ENCODE results near the gene HOXD8.

The HOXD8 gene

DNA sequence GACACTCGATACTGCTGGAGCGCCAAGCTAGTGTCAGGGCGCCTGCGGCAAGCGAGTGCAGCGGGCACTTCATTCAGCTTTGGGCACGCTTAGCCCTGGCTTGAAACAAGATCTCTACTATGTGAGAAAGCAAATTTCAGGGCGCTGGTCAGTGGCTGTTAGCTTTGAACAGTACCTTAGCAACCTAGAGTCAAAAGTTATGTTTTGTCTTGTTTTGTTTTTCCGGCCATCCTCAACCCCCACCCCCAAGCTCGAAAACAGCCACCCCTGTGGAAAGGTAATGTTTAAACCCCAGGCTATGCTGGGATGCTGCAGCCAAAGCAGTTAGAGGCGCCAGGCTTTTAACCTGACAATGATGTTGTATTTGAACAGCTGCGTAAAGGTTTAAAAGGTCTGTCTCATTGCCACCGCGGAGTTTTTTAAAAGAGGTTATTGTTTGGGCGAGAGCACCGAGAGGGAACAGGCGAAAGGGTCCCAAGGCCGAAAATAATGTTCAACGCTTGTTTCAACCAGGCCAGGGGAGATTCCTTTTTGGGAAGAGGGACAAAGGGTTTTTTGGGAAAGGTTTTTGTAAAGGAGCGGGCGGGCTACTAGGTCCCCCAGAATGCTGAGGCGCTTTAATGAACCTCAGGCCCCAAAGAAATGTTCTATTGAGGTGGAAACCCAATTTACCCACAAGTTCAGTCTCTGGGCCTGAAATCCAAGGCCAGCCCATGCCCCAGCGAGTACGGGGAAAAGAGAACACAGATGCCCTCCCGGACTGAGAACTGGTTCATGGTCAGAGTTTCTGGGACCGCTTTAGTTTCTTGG, 15.2 kb upstream of the HOXD8 start:
- DNase-seq (ENCODE audit: insufficient read length, low spot score): no peak
- FAIRE-seq: no peak

DNA sequence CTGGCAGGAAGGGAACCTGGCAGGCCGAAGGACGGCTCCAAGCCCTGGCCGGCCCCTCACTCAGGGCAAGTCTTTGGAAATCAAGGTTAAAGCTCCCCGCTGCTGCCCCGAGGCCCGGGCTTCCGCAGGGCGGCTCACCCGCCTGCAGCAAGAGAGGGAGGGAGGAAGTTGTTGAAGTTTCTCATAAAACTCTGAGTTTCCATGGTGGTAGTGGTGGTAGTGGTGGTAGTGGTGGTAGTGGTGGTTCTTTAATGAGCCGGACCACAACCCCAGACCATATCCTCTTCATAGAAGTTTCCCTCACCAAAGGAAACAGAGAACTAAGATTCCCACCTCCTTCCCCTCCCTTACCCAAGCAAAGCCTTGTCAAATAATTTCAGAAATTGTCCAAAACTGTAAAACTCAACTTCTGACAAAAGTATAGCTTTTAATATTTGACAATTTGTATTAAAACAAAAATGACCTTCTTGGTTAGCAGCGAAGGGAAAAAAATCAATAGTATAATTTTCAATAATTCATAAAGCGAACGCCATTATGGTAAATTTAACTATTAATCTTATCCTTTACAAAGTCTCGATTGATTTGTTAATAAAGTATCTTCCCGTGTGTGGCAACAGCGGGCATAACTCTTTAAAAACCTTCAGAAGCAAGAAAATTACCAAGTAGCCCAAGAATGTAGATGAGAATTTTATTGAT, 14.4 kb upstream of the HOXD8 start:
- DNase-seq (ENCODE audit: insufficient read length, low spot score) (no peak), FAIRE-seq (no peak)

DNA sequence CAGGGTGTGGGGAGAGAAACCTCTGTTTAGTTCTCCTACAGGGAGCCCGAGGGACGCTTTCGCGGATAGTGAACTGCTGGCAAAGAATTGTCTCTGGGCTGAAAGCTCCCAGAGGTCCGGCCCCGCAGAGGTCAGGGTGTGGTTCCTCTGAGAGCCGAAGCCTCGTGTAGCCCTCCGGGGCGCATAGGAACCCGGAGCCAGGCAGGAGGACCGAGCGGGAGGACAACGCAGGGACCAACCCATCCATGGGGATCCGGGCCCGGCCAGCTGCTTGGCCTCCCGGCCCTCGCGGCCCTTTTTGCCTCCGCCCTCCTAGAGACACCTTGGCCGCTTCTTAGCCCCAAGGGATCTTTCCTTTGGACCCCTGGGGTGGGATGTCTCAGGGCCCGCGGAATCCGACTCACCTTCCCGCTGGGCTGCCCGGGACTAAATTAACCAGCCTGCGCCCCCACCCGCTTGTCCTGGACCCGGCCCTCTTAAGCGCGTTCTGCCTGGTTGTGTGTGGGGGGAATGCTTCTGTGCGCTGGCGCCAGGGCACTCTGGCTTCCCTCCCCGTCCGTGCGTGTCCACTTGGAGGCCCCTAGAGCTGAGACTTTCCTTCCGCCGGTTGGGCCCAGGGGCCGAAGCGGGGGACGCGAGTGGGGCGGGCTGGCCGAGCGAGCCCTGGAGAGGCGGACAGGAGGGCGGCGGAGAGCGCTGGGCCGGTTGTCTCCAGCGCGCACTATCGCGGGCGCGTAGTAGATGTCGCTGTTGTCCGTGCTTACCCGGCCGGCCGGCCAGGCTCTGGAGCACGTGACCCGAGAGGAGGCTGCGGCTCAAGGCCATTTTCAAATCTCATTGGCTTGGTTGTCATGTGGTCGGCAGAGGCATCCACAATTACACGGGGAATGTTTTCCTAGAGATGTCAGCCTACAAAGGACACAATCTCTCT, 13.4 kb upstream of the HOXD8 start, which contains the start of gene HOXD10:
Gene HOXD10, plus strand, starts transcription at position 896 of the 931 bp plus-strand sequence. CDS start 56 bp downstream, outside the sequence.
- DNase-seq (ENCODE audit: insufficient read length, low spot score) (no peak), FAIRE-seq (no peak)

DNA sequence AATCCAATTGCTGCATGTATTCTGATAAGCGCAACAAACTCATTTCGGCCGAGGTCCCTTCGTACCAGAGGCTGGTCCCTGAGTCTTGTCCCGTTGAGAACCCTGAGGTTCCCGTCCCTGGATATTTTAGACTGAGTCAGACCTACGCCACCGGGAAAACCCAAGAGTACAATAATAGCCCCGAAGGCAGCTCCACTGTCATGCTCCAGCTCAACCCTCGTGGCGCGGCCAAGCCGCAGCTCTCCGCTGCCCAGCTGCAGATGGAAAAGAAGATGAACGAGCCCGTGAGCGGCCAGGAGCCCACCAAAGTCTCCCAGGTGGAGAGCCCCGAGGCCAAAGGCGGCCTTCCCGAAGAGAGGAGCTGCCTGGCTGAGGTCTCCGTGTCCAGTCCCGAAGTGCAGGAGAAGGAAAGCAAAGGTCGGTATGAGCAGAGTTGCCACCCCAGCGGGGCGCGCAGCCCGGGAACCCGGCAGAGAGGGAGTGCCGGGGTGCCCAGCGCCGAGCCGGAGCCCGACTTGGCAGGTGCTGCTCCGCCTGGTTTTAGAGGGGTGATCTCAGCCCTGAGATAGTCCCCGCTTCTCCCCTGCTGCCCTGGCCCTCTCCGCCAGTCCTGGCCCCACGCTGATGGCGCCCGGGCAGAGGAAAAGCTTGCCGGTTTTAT, 12.2 kb upstream of the HOXD8 start:
- DNase-seq (ENCODE audit: insufficient read length, low spot score) (no peak), FAIRE-seq (no peak)

DNA sequence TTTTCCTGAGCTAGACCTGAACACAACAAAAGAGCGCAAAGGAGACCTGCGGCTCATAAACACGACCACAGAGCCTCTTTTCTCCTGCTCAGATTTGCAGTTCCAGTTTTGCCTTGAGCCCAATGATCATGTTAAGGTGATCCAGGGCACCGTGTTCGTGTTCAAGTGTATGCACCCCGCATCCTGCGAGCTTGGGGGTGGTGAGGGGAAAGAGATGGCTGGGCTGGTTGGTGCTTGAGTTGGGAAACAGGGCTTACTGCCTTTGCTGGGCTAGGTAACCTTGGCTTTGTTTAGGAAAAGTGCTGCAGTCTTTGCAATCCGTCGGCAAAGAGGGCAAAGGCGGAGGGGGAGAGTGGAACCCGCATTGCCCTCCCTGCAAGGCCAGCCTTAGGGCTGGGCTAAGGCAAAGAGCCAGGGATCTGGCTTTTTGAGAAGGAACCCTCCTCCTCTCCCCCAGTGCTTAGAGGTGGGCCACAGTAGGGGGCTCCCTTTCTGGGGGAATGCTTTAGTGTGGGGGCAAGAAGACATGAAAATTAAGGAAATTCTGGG, 11.6 kb upstream of the HOXD8 start:
- FAIRE-seq (no peak), DNase-seq (ENCODE audit: insufficient read length, low spot score) (no peak)

DNA sequence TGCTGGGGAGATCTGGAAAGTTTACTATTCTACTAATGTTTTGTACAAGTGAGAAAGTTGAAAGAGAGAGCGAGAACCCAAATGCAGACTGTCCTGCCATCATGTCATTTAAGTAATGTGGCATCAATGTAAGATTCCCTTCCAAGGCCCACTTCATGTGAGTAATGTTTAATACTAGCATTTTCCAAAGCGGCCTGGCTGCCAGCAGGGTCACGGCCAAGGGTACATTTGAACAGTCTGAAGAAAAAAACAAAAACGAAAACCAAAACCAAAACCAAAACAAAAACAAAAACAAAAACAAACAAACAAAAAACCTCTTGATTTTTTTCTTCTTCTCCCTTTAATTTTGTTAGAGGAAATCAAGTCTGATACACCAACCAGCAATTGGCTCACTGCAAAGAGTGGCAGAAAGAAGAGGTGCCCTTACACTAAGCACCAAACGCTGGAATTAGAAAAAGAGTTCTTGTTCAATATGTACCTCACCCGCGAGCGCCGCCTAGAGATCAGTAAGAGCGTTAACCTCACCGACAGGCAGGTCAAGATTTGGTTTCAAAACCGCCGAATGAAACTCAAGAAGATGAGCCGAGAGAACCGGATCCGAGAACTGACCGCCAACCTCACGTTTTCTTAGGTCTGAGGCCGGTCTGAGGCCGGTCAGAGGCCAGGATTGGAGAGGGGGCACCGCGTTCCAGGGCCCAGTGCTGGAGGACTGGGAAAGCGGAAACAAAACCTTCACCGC, 10.7 kb upstream of the HOXD8 start:
- FAIRE-seq (peak; percentile 63), DNase-seq (ENCODE audit: insufficient read length, low spot score) (no peak)

DNA sequence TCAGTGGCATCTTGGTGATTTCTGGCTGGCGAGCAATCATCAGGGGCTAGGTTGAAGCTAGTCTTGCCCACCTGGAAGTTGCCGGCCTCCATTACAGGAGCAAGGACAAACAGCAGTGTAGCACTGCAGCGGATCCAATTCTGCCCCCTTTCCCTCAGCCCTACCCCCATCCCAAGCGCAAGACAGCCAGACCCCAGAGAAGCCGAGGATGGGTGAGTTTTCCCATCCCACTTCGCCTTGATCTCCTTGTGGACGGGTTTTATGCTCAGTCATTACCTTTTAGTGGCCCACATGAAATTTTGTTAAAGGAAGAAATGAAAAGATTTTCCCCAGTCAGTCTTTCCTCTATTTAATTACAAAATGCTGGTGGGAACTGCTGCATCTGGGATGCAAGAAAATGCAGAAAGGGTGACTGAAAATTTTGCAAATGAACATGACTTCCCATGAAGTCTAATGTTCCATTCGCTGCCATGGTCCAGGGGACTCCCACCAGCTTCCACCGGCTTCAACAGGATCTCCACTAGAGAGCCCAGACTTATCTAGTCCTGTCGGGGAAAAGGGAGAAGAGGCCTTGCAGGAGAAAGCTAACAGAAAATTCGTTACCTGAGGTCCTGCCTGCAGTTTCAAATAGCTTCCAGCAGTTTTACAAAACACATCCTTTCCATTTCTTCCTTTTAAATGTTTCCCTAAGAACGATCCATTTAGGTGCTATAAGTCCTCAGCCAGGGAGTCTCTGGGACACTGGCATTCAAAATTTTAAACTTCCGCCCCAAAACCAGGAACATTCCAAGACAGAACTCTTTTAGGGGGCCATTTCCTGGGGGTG, 8.9 kb upstream of the HOXD8 start:
- no peak for FAIRE-seq
- no peak for DNase-seq (ENCODE audit: insufficient read length, low spot score)

DNA sequence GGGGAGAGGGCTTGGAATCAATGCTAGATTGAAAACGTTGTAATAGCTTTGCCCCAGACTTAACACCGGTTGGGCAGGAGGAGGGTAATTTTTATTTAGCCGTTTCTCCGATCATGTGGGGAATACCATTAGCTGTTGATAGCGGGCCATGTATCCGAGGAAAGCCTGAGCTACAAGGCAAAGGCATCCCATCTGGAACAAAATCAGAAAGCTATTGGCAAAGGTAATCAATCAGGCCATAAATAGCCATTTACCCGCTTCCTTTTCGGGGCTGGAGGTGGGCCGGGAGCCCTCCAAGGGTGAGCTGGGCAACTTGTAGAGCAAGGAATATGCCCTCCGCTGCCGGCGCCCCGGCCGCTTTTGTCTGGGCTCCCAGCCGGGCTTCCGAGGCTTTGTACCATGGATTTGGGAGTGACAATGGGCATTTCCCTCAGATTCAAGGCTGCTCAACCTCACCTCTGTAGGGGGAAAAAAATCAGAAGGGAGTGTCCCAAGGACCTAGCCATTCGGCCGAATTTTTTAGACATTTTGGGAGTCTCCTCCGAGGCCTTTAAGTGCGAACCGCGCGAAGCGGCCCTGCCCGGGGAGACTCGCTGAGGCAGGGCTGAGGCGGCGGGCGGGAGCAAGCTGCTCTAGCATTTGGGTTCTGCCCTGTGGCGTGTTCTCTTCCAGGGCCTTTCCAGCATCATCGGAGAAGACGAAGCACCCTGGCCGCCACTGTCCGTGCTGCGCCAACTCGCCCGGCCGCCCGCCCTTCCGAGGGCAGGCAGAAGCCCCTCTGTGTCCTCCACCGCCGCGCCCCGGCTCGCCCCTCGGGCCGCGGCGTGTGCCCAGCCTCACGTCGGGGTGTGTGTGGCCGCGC, 8.1 kb upstream of the HOXD8 start:
- DNase-seq (ENCODE audit: insufficient read length, low spot score) (no peak), FAIRE-seq (no peak)

DNA sequence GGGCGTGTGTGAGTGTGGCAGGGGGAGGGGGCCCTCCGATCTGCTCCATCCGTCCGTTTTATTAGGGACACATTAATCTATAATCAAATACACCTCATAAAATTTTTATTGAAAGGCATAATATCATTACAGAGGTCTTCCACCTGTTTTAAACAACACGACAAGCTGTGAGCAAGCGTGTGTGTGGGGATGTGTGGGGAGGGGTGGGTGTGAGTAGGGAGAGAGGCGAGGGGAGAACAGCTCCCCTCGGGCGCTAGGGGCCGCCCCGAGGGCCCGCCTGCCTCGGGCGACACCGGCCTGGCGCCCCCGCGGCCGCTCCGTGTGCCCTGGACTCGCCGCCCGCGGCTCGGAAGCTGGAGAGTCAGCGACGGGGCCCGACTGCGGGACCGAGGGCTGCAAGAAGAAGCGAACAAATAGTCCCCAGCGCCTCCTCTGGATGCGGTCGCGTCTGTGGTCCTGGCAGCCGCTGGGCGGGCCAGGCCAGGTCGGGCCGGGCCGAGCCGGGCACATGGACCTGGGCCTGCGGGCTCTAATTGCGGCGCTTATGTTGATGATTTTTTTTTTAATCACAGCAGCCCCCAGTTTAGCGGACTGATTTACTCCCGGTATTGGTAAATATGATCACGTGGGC, 7.3 kb upstream of the HOXD8 start:
- FAIRE-seq: no peak
- no peak for DNase-seq (ENCODE audit: insufficient read length, low spot score)

DNA sequence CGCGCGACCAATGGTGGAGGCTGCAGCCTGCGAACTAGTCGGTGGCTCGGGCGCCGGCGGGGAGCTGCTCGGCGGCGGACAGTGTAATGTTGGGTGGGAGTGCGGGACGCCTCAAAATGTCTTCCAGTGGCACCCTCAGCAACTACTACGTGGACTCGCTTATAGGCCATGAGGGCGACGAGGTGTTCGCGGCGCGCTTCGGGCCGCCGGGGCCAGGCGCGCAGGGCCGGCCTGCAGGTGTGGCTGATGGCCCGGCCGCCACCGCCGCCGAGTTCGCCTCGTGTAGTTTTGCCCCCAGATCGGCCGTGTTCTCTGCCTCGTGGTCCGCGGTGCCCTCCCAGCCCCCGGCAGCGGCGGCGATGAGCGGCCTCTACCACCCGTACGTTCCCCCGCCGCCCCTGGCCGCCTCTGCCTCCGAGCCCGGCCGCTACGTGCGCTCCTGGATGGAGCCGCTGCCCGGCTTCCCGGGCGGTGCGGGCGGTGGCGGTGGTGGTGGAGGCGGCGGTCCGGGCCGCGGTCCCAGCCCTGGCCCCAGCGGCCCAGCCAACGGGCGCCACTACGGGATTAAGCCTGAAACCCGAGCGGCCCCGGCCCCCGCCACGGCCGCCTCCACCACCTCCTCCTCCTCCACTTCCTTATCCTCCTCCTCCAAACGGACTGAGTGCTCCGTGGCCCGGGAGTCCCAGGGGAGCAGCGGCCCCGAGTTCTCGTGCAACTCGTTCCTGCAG, 6.7 kb upstream of the HOXD8 start, which contains the start of gene HOXD9:
Gene HOXD9, plus strand, starts transcription at position 37 of the 728 bp plus-strand sequence. Its CDS starts 50 bp downstream, at position 87.
- FAIRE-seq (no peak), DNase-seq (ENCODE audit: insufficient read length, low spot score) (no peak)

DNA sequence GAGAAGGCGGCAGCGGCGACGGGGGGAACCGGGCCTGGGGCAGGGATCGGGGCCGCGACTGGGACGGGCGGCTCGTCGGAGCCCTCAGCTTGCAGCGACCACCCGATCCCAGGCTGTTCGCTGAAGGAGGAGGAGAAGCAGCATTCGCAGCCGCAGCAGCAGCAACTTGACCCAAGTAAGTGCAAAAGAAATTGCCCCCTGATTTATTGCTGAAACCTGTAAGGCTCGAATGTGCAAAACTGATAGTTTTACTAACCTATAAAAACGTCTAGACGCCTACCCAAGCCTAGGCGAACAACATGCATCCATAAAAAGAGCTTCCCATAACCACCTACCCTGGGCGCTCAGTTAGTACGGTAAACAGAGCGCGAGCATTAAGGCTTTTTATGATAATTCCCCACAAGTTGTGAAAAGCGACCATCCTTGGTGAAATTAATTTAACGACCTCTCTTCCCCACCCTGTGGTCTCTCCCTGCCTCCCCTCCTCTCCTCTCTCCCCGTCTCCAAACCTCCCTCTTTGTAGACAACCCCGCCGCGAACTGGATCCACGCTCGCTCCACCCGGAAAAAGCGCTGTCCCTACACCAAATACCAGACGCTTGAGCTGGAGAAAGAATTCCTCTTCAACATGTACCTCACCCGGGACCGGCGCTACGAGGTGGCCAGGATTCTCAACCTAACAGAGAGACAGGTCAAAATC, 5.9 kb upstream of the HOXD8 start:
- DNase-seq (ENCODE audit: insufficient read length, low spot score) (no peak), FAIRE-seq (no peak)

DNA sequence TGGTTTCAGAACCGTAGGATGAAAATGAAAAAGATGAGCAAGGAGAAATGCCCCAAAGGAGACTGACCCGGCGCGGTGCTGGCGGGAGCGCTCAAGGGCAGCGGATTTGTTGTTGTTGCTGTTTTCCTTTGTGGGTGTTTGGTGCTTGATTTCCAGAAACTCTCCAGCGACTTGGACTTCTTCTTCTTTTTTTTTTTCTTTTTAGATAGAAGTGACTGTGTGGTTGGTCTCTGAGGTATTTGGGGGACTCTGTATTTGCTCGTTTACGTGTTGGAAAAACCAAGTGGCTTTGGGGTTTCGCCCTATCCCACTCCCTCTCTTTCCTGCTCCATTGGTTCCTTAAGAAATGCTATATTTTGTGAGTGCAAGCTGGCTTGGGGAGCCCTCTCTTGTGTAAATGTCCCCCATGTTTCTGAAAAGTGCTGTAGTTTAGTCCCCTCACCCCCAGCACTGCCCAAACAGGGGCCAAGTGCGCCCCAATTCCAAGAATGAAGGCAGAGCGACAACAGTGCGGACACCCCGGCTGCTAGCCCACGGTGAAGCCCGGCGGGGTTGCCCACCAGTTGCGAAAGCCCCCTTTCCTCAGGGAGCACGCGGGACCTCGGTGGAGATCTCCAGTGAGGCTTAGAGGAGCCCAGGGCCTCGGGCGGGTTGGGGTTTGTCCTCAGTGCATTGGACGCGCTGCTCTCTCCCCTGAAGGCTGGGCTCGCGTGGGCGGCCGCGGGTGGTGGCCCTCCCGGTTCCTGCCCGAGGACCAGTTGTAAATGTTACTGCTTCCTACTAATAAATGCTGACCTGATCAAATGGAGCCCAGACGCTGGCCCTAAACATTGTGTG, 5.2 kb upstream of the HOXD8 start:
- FAIRE-seq: no peak

DNA sequence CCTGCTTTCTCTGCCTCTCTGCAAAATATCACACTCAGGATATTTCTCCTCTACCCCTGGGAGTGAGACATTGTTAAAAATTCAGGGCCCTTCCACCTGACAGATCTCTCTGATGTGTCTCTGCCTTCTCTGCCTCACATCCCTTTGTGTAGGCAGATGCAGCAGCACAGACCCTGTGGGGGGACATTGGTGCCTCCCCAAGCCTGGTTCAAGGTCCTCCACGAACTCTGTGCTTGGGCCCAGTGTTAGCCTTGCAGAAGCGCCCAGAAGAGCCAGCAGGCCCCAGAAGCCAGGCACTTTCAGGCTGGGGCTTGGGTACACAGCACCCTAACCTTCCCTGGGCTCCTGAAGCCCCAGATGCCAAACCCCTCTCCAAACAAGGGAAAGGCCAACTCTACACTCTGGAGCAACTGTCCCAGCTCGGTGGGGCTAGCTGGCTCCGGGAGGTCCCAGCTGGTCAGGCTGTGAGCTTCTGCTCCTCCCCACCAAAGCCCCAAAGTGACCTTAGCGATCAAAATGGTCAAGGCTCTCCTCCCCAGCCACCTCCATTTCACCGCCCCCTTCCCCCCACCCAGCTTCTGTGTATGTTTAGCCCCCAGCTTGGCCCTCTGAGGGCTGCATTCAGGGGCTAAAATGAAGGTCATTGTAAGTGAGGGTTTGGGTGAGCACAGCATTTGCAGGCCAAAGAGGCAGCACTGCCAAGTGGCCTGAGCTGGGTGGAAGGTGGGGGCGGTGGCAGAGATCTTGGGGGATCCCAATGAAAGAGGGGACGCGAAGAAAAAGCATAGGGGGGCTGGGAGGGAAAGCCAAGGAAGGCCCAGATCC, 4.3 kb upstream of the HOXD8 start:
- DNase-seq (ENCODE audit: insufficient read length, low spot score) (no peak), FAIRE-seq (no peak)

More for the DNA sequence above, 5.2 kb upstream of the HOXD8 start:
- no peak for DNase-seq (ENCODE audit: insufficient read length, low spot score)

DNA sequence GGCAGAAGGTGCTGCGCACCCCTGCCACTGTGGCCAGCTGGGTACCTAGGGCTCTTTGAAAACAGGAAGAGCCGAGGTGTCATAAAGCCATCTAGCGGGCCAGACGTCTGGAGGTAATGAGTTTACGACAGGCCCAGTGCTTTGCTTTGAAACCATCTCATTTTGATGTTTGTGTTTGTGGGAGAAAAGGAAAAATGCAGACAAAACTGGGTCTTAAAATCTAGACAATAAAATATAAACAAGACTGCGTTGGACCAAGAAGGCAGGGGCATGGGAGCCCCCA, 3.8 kb upstream of the HOXD8 start:
- FAIRE-seq: no peak
- DNase-seq (ENCODE audit: insufficient read length, low spot score): no peak

Data from HTR-8/SVneo (cell line).